GM18873 (cell line): ENCODE results near the gene DEPDC5.
"Not testable (repeated sequence)": the region's sequence is repeated elsewhere in the genome, so short reads cannot be mapped to it uniquely, and the experiment has no call there.

Source experiments
- ATAC-seq: cut with Tn5 transposase; IDR thresholded peaks from one replicate; pipeline ENCODE4 v1.9.1; 2021; ENCODE audit warnings: mild to moderate bottlenecking, moderate library complexity, moderate number of reproducible peaks; ENCODE audit not compliant: unreplicated experiment, low FRiP score

Gene DEPDC5

GRCh38 chr22:31753634-31754501, at the start of gene DEPDC5:
TSS of gene DEPDC5 (plus strand) at chr22:31754019. CDS start at chr22:31754922, 903 bp downstream.
- peak; percentile 44 for ATAC-seq

GRCh38 chr22:31707519-31707918, 46.3 kb upstream of the DEPDC5 start:
- no peak for ATAC-seq

GRCh38 chr22:31711226-31711625, 42.6 kb upstream of the DEPDC5 start:
- ATAC-seq, result not testable (repeated sequence)

- no peak for ATAC-seq
Measured at GRCh38 chr22:31715147-31715778, 38.6 kb upstream of the DEPDC5 start.

GRCh38 chr22:31719850-31720471, 33.9 kb upstream of the DEPDC5 start:
- no peak for ATAC-seq

- no peak for ATAC-seq
Measured at GRCh38 chr22:31723723-31724122, 30.1 kb upstream of the DEPDC5 start.

GRCh38 chr22:31726692-31727091, 27.1 kb upstream of the DEPDC5 start:
- ATAC-seq, result no peak

- ATAC-seq, result no peak
Measured at GRCh38 chr22:31728857-31729256, 25.0 kb upstream of the DEPDC5 start.

GRCh38 chr22:31730344-31730711, 23.5 kb upstream of the DEPDC5 start:
- no peak for ATAC-seq

GRCh38 chr22:31732089-31732829, 21.6 kb upstream of the DEPDC5 start:
- no peak for ATAC-seq

- no peak for ATAC-seq
Measured at GRCh38 chr22:31733580-31734079, 20.2 kb upstream of the DEPDC5 start.

- no peak for ATAC-seq
Measured at GRCh38 chr22:31734512-31734911, 19.3 kb upstream of the DEPDC5 start.

GRCh38 chr22:31736458-31736857, 17.4 kb upstream of the DEPDC5 start:
- no peak for ATAC-seq

- no peak for ATAC-seq
Measured at GRCh38 chr22:31737932-31738331, 15.9 kb upstream of the DEPDC5 start.

GRCh38 chr22:31738566-31738965, 15.3 kb upstream of the DEPDC5 start:
- ATAC-seq, result no peak

- ATAC-seq, result no peak
Measured at GRCh38 chr22:31739795-31740201, 14.0 kb upstream of the DEPDC5 start.

- ATAC-seq, result not testable (repeated sequence)
Measured at GRCh38 chr22:31740314-31740713, 13.5 kb upstream of the DEPDC5 start.

GRCh38 chr22:31742115-31742514, 11.7 kb upstream of the DEPDC5 start:
- ATAC-seq, result no peak

GRCh38 chr22:31742682-31743081, 11.1 kb upstream of the DEPDC5 start:
- no peak for ATAC-seq

GRCh38 chr22:31743871-31744270, 9.9 kb upstream of the DEPDC5 start:
- ATAC-seq, result no peak

- ATAC-seq, result no peak
Measured at GRCh38 chr22:31747441-31747840, 6.4 kb upstream of the DEPDC5 start.
